Activated CD8-positive, alpha-beta T cell treated with anti-CD3 and anti-CD28 coated beads, Interleukin-2, amount 10 ng/mL, durations not matched to agents 7 days and 5 days (primary cell): ENCODE results near the gene TXNDC5. TPM values are rescaled to one million over a fixed set of nuclear protein-coding genes. Genes with fewer than 3 reads are reported as not detected.
A peak's percentile ranks its signal among the peaks of the same experiment; 100 is the strongest.

Source experiments
- ATAC-seq: fragments of 150-1000 bp; cut with Tn5 transposase; one replicate; pipeline ENCODE4 v1.10.0; 2021; ENCODE audit warnings: moderate library complexity
- CTCF ChIA-PET: fragments of 350-600 bp; sonication (Branson Sonifier 250); formaldehyde crosslinking; loops from one replicate; lab custom pipeline; 2021; ENCODE audit warnings: antibody characterized with exemption; lab: Charles Lee
- POLR2A ChIA-PET: fragments of 350-600 bp; sonication (Branson Sonifier 250); formaldehyde crosslinking; loops from one replicate; lab custom pipeline; 2021; ENCODE audit warnings: antibody characterized with exemption; lab: Charles Lee
- DNase-seq: peaks from one replicate; pipeline ENCODE4 v3.0.0-alpha.2; 2020
- H3K27ac Mint-ChIP-seq: one replicate; pipeline ENCODE4 v1.8.0; 2021; ENCODE audit warnings: mild to moderate bottlenecking, mixed read lengths
- H3K27me3 Mint-ChIP-seq: one replicate; pipeline ENCODE4 v1.8.0; 2021; ENCODE audit warnings: low read depth, mixed read lengths
- H3K36me3 Mint-ChIP-seq: one replicate; pipeline ENCODE4 v1.8.0; 2021; ENCODE audit warnings: low read depth, mixed read lengths
- H3K4me1 Mint-ChIP-seq: one replicate; pipeline ENCODE4 v1.8.0; 2021; ENCODE audit warnings: low read depth, mixed read lengths
- H3K4me3 Mint-ChIP-seq: one replicate; pipeline ENCODE4 v1.8.0; 2021; ENCODE audit warnings: mild to moderate bottlenecking, mixed read lengths
- H3K9me3 Mint-ChIP-seq: one replicate; pipeline ENCODE4 v1.8.0; 2022; ENCODE audit warnings: mixed read lengths; ENCODE audit not compliant: insufficient read depth
- total RNA-seq, 2 experiments: library from RNA; stranded (reverse); gene quantifications; one replicate each; pipeline ENCODE4 v1.2.3, GENCODE V29; 2021

Gene TXNDC5
- total RNA-seq = 10 to 100 TPM; 35.0 to 36.9 TPM

- CTCF ChIA-PET = interaction anchor here (1.1 to 1.3 kb wide), 2 partner anchors 11 to 149 kb away, joined by 5 read pairs; no protein-coding TSS in a partner anchor
- Mint-ChIP-seq H3K27me3 (no peaks in the 10 kb centered on the region), H3K36me3 (peaks cover 2% of the 10 kb centered on the region), H3K4me1 (peaks cover 20% of the 10 kb centered on the region), H3K27ac (peak within 1 kb of the TSS; percentile 77), H3K4me3 (peak within 1 kb of the TSS; percentile 76), H3K9me3 (no peaks in the 10 kb centered on the region)
- ATAC-seq (peak; percentile 86), DNase-seq (peak; percentile 72)
- POLR2A ChIA-PET = interaction anchor here (1.0 kb wide), 1 partner anchor 153 kb away, joined by 3 read pairs; the partner anchor contains the start of gene BLOC1S5
Measured at GRCh38 chr6:7910654-7911344, at the start of gene TXNDC5. Gene TXNDC5, minus strand, starts transcription at chr6:7910788. Its CDS starts 12 bp downstream, at chr6:7910776.

DNA sequence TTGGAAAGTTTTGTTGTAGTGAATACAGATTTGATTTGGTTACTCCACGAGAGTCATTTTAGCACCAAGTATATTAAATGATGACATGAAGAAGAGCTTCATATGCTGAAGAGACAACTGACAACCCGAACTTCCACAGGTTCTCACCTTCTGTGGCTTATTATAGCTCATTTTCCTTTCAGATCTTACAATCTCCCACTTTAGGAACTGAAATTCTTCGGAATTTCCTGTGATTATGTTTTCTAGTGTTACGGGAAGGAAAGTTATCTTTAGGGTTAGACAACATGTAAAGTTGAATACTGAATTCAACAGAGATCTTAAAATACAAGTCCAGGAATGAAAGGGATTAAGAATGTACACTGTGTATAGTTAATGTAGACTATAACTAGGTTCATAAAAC, 49.6 kb upstream of the TXNDC5 start:
- CTCF ChIA-PET = no interaction called here
- no peak overlapping the region for H3K27ac Mint-ChIP-seq
- DNase-seq (no peak), ATAC-seq (no peak)
- H3K4me1 Mint-ChIP-seq = peaks cover 5% of the 10 kb centered on the region
- no peaks in the 10 kb centered on the region for H3K9me3 Mint-ChIP-seq
- H3K36me3 Mint-ChIP-seq = no peaks in the 10 kb centered on the region
- no peak overlapping the region for H3K4me3 Mint-ChIP-seq
- no peaks in the 10 kb centered on the region for H3K27me3 Mint-ChIP-seq
- POLR2A ChIA-PET = no interaction called here

GRCh38 chr6:7959453-7959852, 48.9 kb upstream of the TXNDC5 start:
- ChIA-PET CTCF (no interaction called here), POLR2A (no interaction called here)
- DNase-seq (no peak), ATAC-seq (no peak)
- peaks cover 5% of the 10 kb centered on the region for H3K4me1 Mint-ChIP-seq
- H3K4me3 Mint-ChIP-seq = no peak overlapping the region
- H3K9me3 Mint-ChIP-seq = no peaks in the 10 kb centered on the region
- no peaks in the 10 kb centered on the region for H3K27me3 Mint-ChIP-seq
- no peaks in the 10 kb centered on the region for H3K36me3 Mint-ChIP-seq
- H3K27ac Mint-ChIP-seq = no peak overlapping the region

GRCh38 chr6:7958464-7958863, 47.9 kb upstream of the TXNDC5 start:
- CTCF ChIA-PET = no interaction called here
- Mint-ChIP-seq H3K9me3 (no peaks in the 10 kb centered on the region), H3K27me3 (no peaks in the 10 kb centered on the region), H3K4me3 (no peak overlapping the region), H3K36me3 (no peaks in the 10 kb centered on the region), H3K4me1 (peaks cover 5% of the 10 kb centered on the region), H3K27ac (no peak overlapping the region)
- ATAC-seq (no peak), DNase-seq (no peak)
- POLR2A ChIA-PET = no interaction called here

DNA sequence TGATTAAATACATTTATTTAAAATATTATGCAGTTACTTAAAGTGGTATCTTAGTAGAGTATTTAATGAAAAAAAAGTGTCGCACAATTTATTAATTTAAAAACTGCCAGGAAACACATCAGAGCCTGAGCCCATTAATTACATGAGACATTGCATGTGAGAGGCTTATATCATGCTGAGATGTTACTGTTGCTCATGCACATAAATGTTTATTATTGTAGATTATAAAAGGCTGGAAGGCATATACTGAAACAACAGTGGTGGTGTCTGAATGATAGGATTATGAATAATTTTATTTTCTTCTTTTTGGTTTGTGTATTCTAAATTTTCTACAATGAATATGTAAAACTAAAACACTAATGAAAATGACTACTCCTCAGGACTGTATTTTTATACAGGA, 45.7 kb upstream of the TXNDC5 start:
- Mint-ChIP-seq H3K27ac (no peak overlapping the region), H3K4me3 (no peak overlapping the region), H3K36me3 (no peaks in the 10 kb centered on the region), H3K4me1 (no peaks in the 10 kb centered on the region), H3K27me3 (no peaks in the 10 kb centered on the region), H3K9me3 (no peaks in the 10 kb centered on the region)
- ChIA-PET POLR2A (interaction anchor here (0.7 kb wide), 1 partner anchor 151 kb away, joined by 3 read pairs; no protein-coding TSS in a partner anchor), CTCF (no interaction called here)
- ATAC-seq (no peak), DNase-seq (no peak)

GRCh38 chr6:7954477-7955200, 44.1 kb upstream of the TXNDC5 start:
- Mint-ChIP-seq H3K9me3 (no peaks in the 10 kb centered on the region), H3K4me1 (no peaks in the 10 kb centered on the region), H3K36me3 (no peaks in the 10 kb centered on the region), H3K4me3 (no peak overlapping the region), H3K27ac (no peak overlapping the region), H3K27me3 (no peaks in the 10 kb centered on the region)
- ATAC-seq (no peak), DNase-seq (no peak)
- CTCF ChIA-PET = no interaction called here
- POLR2A ChIA-PET = no interaction called here

GRCh38 chr6:7953753-7954152, 43.2 kb upstream of the TXNDC5 start:
- no peaks in the 10 kb centered on the region for H3K4me1 Mint-ChIP-seq
- H3K36me3 Mint-ChIP-seq = peaks cover 1% of the 10 kb centered on the region
- no peaks in the 10 kb centered on the region for H3K27me3 Mint-ChIP-seq
- H3K4me3 Mint-ChIP-seq = no peak overlapping the region
- no peak overlapping the region for H3K27ac Mint-ChIP-seq
- ChIA-PET POLR2A (no interaction called here), CTCF (no interaction called here)
- no peaks in the 10 kb centered on the region for H3K9me3 Mint-ChIP-seq
- no peak for ATAC-seq
- DNase-seq = no peak

GRCh38 chr6:7939864-7940228, 29.3 kb upstream of the TXNDC5 start:
- no peak overlapping the region for H3K27ac Mint-ChIP-seq
- ChIA-PET CTCF (no interaction called here), POLR2A (no interaction called here)
- no peaks in the 10 kb centered on the region for H3K9me3 Mint-ChIP-seq
- no peaks in the 10 kb centered on the region for H3K36me3 Mint-ChIP-seq
- no peak overlapping the region for H3K4me3 Mint-ChIP-seq
- no peaks in the 10 kb centered on the region for H3K4me1 Mint-ChIP-seq
- no peak for ATAC-seq
- no peak for DNase-seq
- H3K27me3 Mint-ChIP-seq = peaks cover 2% of the 10 kb centered on the region

- ATAC-seq (no peak), DNase-seq (no peak)
- ChIA-PET POLR2A (no interaction called here), CTCF (no interaction called here)
- Mint-ChIP-seq H3K9me3 (no peaks in the 10 kb centered on the region), H3K4me3 (no peak overlapping the region), H3K27ac (no peak overlapping the region), H3K27me3 (peaks cover 2% of the 10 kb centered on the region), H3K4me1 (no peaks in the 10 kb centered on the region), H3K36me3 (no peaks in the 10 kb centered on the region)
Measured at GRCh38 chr6:7939184-7939863, 28.7 kb upstream of the TXNDC5 start.

GRCh38 chr6:7938562-7939183, 28.1 kb upstream of the TXNDC5 start:
- H3K4me3 Mint-ChIP-seq = no peak overlapping the region
- no peaks in the 10 kb centered on the region for H3K36me3 Mint-ChIP-seq
- no peaks in the 10 kb centered on the region for H3K9me3 Mint-ChIP-seq
- no peaks in the 10 kb centered on the region for H3K4me1 Mint-ChIP-seq
- ATAC-seq (no peak), DNase-seq (no peak)
- H3K27me3 Mint-ChIP-seq = peaks cover 4% of the 10 kb centered on the region
- no peak overlapping the region for H3K27ac Mint-ChIP-seq
- ChIA-PET CTCF (no interaction called here), POLR2A (no interaction called here)

- no peak for DNase-seq
- Mint-ChIP-seq H3K27me3 (peaks cover 8% of the 10 kb centered on the region), H3K4me1 (no peaks in the 10 kb centered on the region), H3K9me3 (no peaks in the 10 kb centered on the region), H3K36me3 (no peaks in the 10 kb centered on the region), H3K4me3 (no peak overlapping the region), H3K27ac (no peak overlapping the region)
- POLR2A ChIA-PET = no interaction called here
- CTCF ChIA-PET = no interaction called here
- no peak for ATAC-seq
Measured at GRCh38 chr6:7933794-7934193, 23.2 kb upstream of the TXNDC5 start.

- no peaks in the 10 kb centered on the region for H3K36me3 Mint-ChIP-seq
- POLR2A ChIA-PET = no interaction called here
Measured at GRCh38 chr6:7932625-7933024, 22.0 kb upstream of the TXNDC5 start.

More at GRCh38 chr6:7932625-7933024, 22.0 kb upstream of the TXNDC5 start:
- Mint-ChIP-seq H3K4me1 (no peaks in the 10 kb centered on the region), H3K27me3 (peaks cover 16% of the 10 kb centered on the region), H3K27ac (no peak overlapping the region), H3K9me3 (no peaks in the 10 kb centered on the region), H3K4me3 (no peak overlapping the region)
- ATAC-seq (no peak), DNase-seq (no peak)
- CTCF ChIA-PET = no interaction called here
